Gastrocnemius medialis (tissue), 4 donors: ENCODE results near the gene GPRIN1.

ENCODE experiments used
- CTCF ChIP-seq, 5 experiments: fragments of 450-650 bp in 3 of 5; fragments of 200-600 bp in 2 of 5; sonication (generic) in 2 of 5; IDR thresholded peaks in 4 of 5; conservative IDR thresholded peaks in 1 of 5; 1 replicate in 4 of 5; 2 replicates in 1 of 5; pipeline ENCODE4 v1.5.1; 2016 to 2019; ENCODE audit warnings: antibody characterized with exemption in 5 of 5, mild to moderate bottlenecking in 3 of 5, moderate library complexity in 3 of 5
- POLR2A ChIP-seq, 2 donors: fragments of 450-650 bp; IDR thresholded peaks; one replicate each; pipeline ENCODE4 v1.6.1; 2017; ENCODE audit warnings: antibody characterized with exemption in 2 of 2, mild to moderate bottlenecking in 2 of 2, moderate library complexity in 2 of 2

DNA sequence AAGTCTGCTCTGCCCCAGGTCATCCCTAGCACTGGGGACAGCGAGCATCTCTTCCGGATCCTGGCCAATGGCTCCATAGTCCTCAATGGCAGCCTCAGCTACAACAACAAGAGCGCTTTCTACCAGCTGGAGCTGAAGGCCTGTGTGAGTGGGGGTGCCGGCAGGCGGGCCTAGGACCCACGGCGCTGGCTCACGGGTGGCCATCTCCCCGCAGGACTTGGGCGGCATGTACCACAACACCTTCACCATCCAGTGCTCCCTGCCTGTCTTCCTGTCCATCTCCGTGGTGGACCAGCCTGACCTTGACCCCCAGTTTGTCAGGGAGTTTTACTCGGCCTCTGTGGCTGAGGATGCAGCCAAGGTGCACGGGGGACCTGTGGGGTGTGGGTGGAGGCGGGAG is 34.9 kb downstream of the GPRIN1 start:
- TF ChIP-seq POLR2A (IDR thresholded peaks at IDR 0.05) (no peak), CTCF (IDR thresholded peaks at IDR 0.05 in 4 of 5, conservative IDR thresholded peaks at IDR 0.05 in 1 of 5) (no peak)
